ENCODE data around the gene KHDRBS1. TPM values are rescaled to one million over a fixed set of nuclear protein-coding genes. Genes with fewer than 3 reads are reported as not detected.

KHDRBS1 gene
- total and polyA plus RNA-seq, 2 of the 13 experiments (the other 11 are each of a cell fraction or from before 2014, with no cell fraction given): 25.1 to 39.0 TPM

DNA sequence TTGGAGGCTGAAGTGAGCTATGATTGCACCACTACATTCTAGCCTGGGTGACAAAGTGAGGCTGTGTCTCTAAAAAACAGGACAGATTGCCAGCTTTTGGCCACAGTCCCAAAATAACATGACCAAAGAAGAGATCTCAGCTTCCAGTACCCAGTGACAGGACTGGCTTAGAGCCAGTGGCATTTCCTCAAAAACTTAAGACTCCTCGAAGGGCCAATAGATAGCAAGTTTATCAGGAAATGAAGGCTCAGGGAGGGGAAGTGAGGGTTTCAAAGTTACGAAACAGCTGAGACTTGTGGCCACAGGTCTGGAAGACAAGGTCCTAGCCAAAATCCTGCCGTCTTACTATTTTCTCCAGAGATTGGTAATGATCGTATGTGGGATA is 52.8 kb downstream of the KHDRBS1 start:
- no peak overlapping the region for H3K4me2 ChIP-seq (ENCODE audit: low read depth, low read length)
- ChIA-PET POLR2A (interaction anchor here (1.2 kb wide), 1 partner anchor 42 kb away, joined by 3 read pairs; the partner anchor contains the start of gene KPNA6), CTCF (ENCODE audit: low intra/inter-chr PET ratio, low total read pairs) (no interaction called here)
- intact Hi-C loops (cut with micrococcal nuclease; ENCODE audit: unreplicated experiment): no loop called here
- TF ChIP-seq KLF15 (CRISPR knock-in tag; IDR thresholded peaks at IDR 0.05; ENCODE audit: borderline replicate concordance) (no peak), ARNT2 (CRISPR knock-in tag; IDR thresholded peaks at IDR 0.05; ENCODE audit: low read depth) (no peak), ZMYM3 (CRISPR knock-in tag; IDR thresholded peaks at IDR 0.05) (no peak), ATF4 (CRISPR knock-in tag; IDR thresholded peaks at IDR 0.05) (no peak), ZNF678 (CRISPR knock-in tag; IDR thresholded peaks at IDR 0.05) (no peak), SMAD9 (CRISPR knock-in tag; IDR thresholded peaks at IDR 0.05) (no peak), ZNF713 (CRISPR knock-in tag; IDR thresholded peaks at IDR 0.05) (no peak), SETDB1 (CRISPR knock-in tag; IDR thresholded peaks at IDR 0.05; ENCODE audit: borderline replicate concordance) (no peak), TBL1XR1 (IDR thresholded peaks at IDR 0.05; ENCODE audit: borderline replicate concordance, low read length, partially characterized antibody) (no peak), ZNF251 (CRISPR knock-in tag; IDR thresholded peaks at IDR 0.05) (no peak), U2AF1 (optimal IDR thresholded peaks at IDR 0.05; ENCODE audit: low read depth, low read length) (no peak), ZNF275 (CRISPR knock-in tag; IDR thresholded peaks at IDR 0.05; ENCODE audit: borderline replicate concordance) (no peak), GTF2F1 (IDR thresholded peaks at IDR 0.05; ENCODE audit: low read length) (no peak), KLF12 (CRISPR knock-in tag; IDR thresholded peaks at IDR 0.05; ENCODE audit: borderline replicate concordance) (no peak), BCL6 (CRISPR knock-in tag; IDR thresholded peaks at IDR 0.05) (no peak)
- TF ChIP-seq, protein P1, sequence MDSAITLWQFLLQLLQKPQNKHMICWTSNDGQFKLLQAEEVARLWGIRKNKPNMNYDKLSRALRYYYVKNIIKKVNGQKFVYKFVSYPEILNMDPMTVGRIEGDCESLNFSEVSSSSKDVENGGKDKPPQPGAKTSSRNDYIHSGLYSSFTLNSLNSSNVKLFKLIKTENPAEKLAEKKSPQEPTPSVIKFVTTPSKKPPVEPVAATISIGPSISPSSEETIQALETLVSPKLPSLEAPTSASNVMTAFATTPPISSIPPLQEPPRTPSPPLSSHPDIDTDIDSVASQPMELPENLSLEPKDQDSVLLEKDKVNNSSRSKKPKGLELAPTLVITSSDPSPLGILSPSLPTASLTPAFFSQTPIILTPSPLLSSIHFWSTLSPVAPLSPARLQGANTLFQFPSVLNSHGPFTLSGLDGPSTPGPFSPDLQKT (CRISPR knock-in tag; IDR thresholded peaks at IDR 0.05; ENCODE audit: borderline replicate concordance): no peak
- 72% methylated on average over 4 of the region's 4 CpGs for WGBS (ENCODE audit: low lambda C conversion rate)
- no peaks in the 10 kb centered on the region for H3K27me3 ChIP-seq (ENCODE audit: control insufficient read depth in 1 of 2, insufficient read depth in 2 of 2, low read length in 2 of 2)
- H3K9me3 ChIP-seq (ENCODE audit: low read length): no peaks in the 10 kb centered on the region
- no peaks in the 10 kb centered on the region for H4K20me1 ChIP-seq (ENCODE audit: insufficient read depth, low read length)
- H3K4me3 ChIP-seq (replicated peaks in 1 of 3; ENCODE audit: insufficient read depth in 1 of 3, low read depth in 2 of 3, low read length in 3 of 3): no peak overlapping the region
- H3K79me2 ChIP-seq (ENCODE audit: insufficient read depth, low read length): no peaks in the 10 kb centered on the region
- H3K4me1 ChIP-seq (ENCODE audit: insufficient read depth, low read length): peaks cover 39% of the 10 kb centered on the region
- H3K9ac ChIP-seq (ENCODE audit: insufficient read depth, low read depth, low read length): no peak overlapping the region
- no peak overlapping the region for H2AFZ ChIP-seq (ENCODE audit: low read length)
- no TSS peak for BruUV-seq (replicated peaks)
- FAIRE-seq: no peak
- in situ Hi-C loops (cut with HindIII; ENCODE audit: extremely low pct_ligation_motif_present, low pct_unique_long_range_greater_than_20kb): no loop called here
- DNase-seq (ENCODE audit: low spot score): no peak
- peaks cover 0 to 2% of the 10 kb centered on the region in 2 experiments; a peak in 1 of 5 replicates for H3K36me3 ChIP-seq (replicated peaks in 1 of 2; ENCODE audit: control insufficient read depth in 1 of 2, insufficient read depth in 2 of 2, low read length in 2 of 2)
- ATAC-seq: no peak
- no peak overlapping the region for H3K27ac ChIP-seq (ENCODE audit: extremely low read length, insufficient read depth, low read length)
